ENCODE data around the gene NEDD8.

DNA sequence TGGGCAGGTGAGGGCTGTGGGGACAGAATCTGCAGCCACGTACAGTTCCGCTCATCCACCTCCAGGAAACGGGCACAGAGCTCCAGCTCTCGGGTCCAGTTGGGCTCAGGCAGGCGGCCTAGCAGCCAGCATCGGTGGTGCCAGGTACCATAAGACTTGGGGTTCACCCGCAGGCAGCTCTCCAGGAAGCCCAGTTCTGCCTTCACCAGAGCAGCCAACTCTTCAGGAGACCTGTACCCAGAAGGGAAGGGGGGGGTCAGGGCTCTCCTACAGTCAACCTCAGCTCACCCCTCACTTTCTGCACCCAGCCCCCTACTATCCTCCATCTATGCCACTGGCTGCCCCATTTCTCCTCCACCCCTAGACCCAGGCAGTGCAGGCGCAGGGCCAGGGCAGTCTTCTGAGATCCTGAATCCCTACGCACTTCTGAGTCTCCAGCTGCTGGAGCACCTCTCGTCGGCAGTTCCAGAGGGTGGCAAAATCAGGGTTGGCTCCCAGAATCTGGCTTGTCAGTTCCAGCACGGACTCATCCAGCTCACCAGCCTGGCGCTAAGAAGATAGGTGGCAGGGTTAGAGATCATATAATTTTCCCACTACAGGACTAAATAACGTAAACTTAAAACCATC is 37.9 kb upstream of the NEDD8 start:
- TF ChIP-seq, protein P1, sequence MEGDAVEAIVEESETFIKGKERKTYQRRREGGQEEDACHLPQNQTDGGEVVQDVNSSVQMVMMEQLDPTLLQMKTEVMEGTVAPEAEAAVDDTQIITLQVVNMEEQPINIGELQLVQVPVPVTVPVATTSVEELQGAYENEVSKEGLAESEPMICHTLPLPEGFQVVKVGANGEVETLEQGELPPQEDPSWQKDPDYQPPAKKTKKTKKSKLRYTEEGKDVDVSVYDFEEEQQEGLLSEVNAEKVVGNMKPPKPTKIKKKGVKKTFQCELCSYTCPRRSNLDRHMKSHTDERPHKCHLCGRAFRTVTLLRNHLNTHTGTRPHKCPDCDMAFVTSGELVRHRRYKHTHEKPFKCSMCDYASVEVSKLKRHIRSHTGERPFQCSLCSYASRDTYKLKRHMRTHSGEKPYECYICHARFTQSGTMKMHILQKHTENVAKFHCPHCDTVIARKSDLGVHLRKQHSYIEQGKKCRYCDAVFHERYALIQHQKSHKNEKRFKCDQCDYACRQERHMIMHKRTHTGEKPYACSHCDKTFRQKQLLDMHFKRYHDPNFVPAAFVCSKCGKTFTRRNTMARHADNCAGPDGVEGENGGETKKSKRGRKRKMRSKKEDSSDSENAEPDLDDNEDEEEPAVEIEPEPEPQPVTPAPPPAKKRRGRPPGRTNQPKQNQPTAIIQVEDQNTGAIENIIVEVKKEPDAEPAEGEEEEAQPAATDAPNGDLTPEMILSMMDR (IDR thresholded peaks at IDR 0.05) = no peak
- no peak for TF ChIP-seq ZFX (IDR thresholded peaks at IDR 0.05; ENCODE audit: borderline replicate concordance)
